IMR-90 (cell line): ENCODE data around the gene LUZP1.
"Not testable (repeated sequence)": the region's sequence is repeated elsewhere in the genome, so short reads cannot be mapped to it uniquely, and the experiment has no call there.

Experiments
- CEBPB ChIP-seq: IDR thresholded peaks from 2 replicates; pipeline ENCODE4 v1.6.1; 2012; ENCODE audit warnings: low read depth, low read length, improper control_type of control experiment
- MAZ ChIP-seq: IDR thresholded peaks from 2 replicates; pipeline ENCODE4 v1.6.1; 2012; ENCODE audit warnings: low read depth, mild to moderate bottlenecking, low read length, improper control_type of control experiment, moderate library complexity, borderline replicate concordance
- RAD21 ChIP-seq: IDR thresholded peaks from 2 replicates; pipeline ENCODE4 v1.6.1; 2012; ENCODE audit warnings: low read length, improper control_type of control experiment
- RCOR1 ChIP-seq: IDR thresholded peaks from 2 replicates; pipeline ENCODE4 v1.6.1; 2012; ENCODE audit warnings: mild to moderate bottlenecking, low read length, improper control_type of control experiment; ENCODE audit not compliant: insufficient replicate concordance
- TF ChIP-seq, protein P1 (sequence below): conservative IDR thresholded peaks from 2 replicates; pipeline ENCODE4 v1.5.1; 2012; ENCODE audit warnings: mild to moderate bottlenecking, low read depth, low read length, improper control_type of control experiment
- TF ChIP-seq, protein P2 (sequence below): fragments of 150-350 bp; IDR thresholded peaks from 2 replicates; pipeline ENCODE4 v1.6.1; 2017; ENCODE audit warnings: mild to moderate bottlenecking, antibody characterized with exemption, low read length, low read depth

DNA sequence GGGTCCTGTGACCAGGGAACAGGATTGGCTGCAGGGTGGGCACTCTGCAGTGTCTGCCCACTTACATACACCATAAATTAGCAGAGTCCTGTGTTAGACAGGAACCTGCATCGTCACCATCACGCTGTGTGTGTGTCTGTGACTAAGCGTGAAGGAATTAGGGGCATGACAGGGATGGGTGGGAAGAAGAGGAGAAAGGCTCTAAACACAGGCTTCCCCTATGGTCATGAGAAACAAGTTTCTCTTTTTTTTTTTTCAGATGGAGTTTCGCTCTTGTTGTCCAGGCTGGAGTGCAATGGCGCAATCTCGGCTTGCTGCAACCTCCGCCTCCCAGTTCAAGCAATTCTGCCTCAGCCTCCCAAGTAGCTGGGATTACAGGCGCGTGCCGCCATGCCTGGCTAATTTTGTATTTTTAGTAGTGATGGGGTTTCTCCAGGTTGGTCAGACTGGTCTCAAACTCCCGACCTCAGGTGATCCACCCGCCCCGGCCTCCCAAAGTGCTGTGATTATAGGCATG is 20.3 kb upstream of the LUZP1 start:
- TF ChIP-seq, protein P1, sequence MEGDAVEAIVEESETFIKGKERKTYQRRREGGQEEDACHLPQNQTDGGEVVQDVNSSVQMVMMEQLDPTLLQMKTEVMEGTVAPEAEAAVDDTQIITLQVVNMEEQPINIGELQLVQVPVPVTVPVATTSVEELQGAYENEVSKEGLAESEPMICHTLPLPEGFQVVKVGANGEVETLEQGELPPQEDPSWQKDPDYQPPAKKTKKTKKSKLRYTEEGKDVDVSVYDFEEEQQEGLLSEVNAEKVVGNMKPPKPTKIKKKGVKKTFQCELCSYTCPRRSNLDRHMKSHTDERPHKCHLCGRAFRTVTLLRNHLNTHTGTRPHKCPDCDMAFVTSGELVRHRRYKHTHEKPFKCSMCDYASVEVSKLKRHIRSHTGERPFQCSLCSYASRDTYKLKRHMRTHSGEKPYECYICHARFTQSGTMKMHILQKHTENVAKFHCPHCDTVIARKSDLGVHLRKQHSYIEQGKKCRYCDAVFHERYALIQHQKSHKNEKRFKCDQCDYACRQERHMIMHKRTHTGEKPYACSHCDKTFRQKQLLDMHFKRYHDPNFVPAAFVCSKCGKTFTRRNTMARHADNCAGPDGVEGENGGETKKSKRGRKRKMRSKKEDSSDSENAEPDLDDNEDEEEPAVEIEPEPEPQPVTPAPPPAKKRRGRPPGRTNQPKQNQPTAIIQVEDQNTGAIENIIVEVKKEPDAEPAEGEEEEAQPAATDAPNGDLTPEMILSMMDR, result not testable (repeated sequence)
- not testable (repeated sequence) for TF ChIP-seq RAD21, MAZ, RCOR1
- TF ChIP-seq, protein P2, sequence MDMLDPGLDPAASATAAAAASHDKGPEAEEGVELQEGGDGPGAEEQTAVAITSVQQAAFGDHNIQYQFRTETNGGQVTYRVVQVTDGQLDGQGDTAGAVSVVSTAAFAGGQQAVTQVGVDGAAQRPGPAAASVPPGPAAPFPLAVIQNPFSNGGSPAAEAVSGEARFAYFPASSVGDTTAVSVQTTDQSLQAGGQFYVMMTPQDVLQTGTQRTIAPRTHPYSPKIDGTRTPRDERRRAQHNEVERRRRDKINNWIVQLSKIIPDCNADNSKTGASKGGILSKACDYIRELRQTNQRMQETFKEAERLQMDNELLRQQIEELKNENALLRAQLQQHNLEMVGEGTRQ, result not testable (repeated sequence)
- TF ChIP-seq CEBPB, result peak; percentile 87
